Epithelial cell of esophagus (primary cell): Measurements from ENCODE around the gene RPUSD3.
"Not testable (repeated sequence)": the region's sequence is repeated elsewhere in the genome, so short reads cannot be mapped to it uniquely, and the experiment has no call there.

Experiments
- DNase-seq: peaks from one replicate; pipeline ENCODE4 v3.0.0; 2010; ENCODE audit warnings: low read depth
- H3K4me3 ChIP-seq: 2 replicates; pipeline ENCODE4 v1.5.1; 2011; ENCODE audit warnings: mild to moderate bottlenecking, low read length, control low read depth
- TF ChIP-seq, protein P1 (sequence below): IDR thresholded peaks from 2 replicates; pipeline ENCODE4 v1.5.1; 2011; ENCODE audit warnings: low read depth, mild to moderate bottlenecking, low read length, control low read depth, inconsistent platforms; ENCODE audit not compliant: insufficient read depth; ENCODE audit errors: missing control alignments

Gene RPUSD3

DNA sequence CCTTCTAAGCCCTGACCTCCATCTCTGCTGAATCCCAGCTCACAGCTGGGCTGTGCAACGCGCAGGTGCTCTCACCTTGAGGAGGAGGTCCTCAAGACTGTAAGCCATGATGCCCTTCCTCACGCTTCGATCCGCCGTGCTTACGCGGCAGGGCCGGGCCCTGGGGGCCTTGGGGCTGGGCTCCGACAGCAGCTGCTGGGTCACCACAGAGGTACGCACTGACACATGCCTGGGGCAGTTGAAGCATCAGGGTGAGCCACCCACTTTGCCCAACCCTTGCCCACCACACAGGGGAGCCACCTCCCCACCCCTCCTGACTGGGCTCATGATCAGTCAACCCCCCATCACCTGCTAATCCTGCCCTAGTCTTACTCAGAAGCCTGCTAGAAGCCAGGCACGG lies 33.2 kb upstream of the RPUSD3 start:
- H3K4me3 ChIP-seq, result no peak overlapping the region
- TF ChIP-seq, protein P1, sequence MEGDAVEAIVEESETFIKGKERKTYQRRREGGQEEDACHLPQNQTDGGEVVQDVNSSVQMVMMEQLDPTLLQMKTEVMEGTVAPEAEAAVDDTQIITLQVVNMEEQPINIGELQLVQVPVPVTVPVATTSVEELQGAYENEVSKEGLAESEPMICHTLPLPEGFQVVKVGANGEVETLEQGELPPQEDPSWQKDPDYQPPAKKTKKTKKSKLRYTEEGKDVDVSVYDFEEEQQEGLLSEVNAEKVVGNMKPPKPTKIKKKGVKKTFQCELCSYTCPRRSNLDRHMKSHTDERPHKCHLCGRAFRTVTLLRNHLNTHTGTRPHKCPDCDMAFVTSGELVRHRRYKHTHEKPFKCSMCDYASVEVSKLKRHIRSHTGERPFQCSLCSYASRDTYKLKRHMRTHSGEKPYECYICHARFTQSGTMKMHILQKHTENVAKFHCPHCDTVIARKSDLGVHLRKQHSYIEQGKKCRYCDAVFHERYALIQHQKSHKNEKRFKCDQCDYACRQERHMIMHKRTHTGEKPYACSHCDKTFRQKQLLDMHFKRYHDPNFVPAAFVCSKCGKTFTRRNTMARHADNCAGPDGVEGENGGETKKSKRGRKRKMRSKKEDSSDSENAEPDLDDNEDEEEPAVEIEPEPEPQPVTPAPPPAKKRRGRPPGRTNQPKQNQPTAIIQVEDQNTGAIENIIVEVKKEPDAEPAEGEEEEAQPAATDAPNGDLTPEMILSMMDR, result no peak
- DNase-seq, result no peak

DNA sequence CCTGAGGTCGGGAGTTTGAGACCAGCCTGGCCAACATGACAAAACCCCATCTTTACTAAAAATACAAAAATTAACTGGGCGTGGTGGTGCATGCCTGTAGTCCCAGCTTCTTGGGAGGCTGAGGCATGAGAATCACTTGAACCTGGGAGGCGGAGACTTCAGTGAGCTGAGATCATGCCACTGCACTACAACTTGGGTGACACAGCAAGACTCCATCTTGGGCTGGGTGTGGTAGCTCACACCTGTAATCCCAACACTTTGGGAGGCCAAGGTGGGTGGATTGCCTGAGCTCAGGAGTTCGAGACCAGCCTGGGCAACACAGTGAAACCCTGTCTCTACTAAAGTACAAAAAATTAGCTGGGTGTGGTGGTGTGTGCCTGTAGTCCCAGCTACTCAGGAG lies 32.4 kb upstream of the RPUSD3 start:
- DNase-seq, H3K4me3 ChIP-seq: not testable (repeated sequence)

DNA sequence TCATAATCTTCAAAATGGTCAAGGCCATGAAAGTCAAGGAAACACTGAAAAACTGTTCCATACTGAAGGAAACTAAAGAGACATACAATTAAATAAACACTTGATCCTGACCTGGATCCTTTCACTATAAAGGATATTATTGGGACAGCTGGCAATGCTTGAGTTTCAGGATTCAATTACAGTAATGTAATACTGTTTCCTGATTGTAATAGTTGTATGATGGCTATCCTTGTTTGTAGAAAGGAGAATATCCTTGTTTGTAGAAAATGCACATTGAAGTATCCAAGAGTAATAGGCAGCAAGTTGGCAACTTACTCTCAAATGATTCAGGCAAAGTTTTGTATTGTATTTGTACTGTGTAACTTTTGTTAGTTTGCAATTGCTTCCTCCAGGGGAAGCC lies 31.6 kb upstream of the RPUSD3 start:
- no peak overlapping the region for H3K4me3 ChIP-seq
- no peak for DNase-seq

DNA sequence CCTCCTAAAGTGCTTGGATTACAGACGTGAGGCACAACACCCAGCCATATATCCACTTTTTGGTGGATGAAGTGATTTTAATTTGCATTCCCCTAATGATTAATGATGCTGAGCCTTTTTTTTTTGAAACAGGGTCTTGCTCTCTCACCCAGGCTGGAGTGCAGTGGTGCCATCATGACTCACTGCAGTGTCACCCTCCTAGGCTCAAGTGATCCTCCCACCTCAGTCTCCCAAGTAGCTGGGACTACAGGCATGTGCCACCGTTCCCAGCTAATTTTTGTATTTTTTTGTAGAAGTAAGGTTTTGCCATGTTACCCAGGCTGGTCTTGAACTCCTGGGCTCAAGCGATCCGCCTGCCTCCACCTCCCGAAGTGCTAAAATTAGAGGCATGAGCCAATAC lies 28.3 kb upstream of the RPUSD3 start:
- not testable (repeated sequence) for DNase-seq, H3K4me3 ChIP-seq

More for the DNA sequence above, 31.6 kb upstream of the RPUSD3 start:
- TF ChIP-seq, protein P1, result no peak

DNA sequence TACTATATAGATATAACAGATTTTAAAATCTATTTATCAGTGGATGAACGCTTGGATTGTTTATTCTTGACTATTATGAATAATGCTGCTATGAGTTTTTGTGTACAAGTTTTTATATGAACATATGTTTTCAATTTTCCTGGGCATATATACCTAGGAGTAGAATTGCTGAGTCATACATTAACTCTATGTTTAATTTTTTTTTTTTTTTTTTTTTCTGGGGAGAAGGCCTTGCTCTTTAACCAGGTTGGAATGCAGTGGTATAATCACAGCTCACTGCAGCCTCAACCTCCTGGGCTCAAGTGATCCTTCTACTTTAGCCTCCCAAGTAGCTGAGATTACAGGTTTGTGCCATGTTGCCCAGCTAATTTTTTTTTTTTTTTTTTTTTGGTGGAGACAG lies 27.2 kb upstream of the RPUSD3 start:
- DNase-seq, result peak; percentile 56
- no peak overlapping the region for H3K4me3 ChIP-seq
- TF ChIP-seq, protein P1, result no peak

DNA sequence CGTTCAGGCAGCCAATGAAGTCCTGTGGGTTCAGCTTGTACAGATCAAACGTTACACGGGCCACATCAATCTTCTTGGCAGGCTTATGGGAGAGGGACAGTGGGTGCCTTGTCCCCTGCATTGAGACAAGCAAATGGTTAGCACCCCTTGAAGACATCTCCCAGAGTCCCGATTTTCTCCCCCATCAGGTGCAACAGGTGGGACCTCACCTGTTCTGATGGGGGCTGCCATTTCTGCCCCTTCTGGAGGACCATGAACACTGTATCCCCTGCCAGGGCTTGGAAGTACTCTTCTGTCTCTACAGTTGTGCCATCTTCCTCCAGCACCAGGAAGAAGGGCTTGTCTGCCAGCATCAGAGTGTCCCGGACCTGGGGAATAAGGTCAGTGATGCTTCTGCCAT lies 26.1 kb upstream of the RPUSD3 start:
- TF ChIP-seq, protein P1, result no peak
- no peak overlapping the region for H3K4me3 ChIP-seq
- DNase-seq, result no peak

DNA sequence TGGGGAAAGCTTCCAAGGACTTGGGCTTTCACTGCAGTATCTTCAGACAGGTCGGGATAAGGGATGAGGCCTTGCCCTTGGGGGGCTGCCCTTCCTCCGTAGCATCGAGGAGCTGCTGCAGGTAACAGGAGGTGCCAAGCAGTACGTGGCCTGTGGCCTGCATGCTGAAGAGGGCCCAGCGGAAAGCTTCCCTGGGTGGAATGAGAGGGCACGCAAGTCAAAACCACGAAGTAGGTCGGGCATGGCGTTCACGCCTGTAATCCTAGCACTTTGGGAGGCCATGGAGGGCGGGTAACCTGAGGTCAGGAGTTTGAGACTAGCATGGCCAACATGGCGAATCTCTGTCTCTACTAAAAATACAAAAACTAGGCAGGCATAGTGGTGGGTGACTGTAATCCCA lies 23.3 kb upstream of the RPUSD3 start:
- DNase-seq, result no peak
- TF ChIP-seq, protein P1, result no peak
- no peak overlapping the region for H3K4me3 ChIP-seq

DNA sequence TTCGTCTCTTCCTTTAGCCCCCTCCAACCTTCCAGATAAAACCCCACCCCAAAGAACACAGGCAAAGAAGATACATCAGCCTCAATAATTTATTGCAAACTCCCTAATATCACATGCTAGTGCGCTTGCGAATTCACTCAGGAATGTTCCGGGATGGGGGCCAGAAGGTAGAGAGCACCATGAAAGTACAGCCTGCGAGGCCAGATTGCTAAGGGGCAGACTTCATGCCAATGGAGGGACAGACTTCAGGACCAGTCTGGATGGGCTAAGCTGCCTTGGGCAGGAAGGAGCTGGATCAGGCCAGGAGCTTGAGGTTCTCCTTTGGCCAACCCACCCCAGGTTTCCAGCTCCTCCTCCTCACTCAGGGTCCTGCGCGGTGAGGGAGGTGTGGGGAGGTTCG lies 22.8 kb upstream of the RPUSD3 start:
- no peak overlapping the region for H3K4me3 ChIP-seq
- DNase-seq, result peak; percentile 48
- TF ChIP-seq, protein P1, result no peak

DNA sequence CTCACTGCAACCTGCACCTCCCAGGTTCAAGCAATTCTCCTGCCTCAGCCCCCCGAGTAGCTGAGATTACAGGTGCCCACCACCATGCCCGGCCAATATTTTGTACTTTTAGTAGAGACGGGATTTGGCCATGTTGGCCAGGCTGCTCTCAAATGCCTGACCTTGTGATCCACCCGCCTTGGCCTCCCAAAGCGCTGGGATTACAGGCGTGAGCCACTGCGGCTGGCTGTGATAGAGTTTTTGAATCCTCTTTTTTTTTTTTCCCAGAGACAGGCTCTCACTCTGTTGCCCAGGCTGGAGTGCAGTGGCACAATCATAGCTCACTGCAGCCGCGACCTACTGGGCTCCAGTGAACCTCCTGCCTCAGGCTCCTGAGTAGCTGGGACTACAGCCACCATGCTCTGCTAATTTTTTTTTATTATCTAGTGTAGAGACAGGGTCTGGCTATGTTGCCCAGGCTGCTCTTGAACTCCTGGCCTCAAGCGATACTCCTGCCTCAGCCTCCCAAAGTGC lies 21.4 kb upstream of the RPUSD3 start:
- not testable (repeated sequence) for H3K4me3 ChIP-seq

More for the DNA sequence above, 21.4 kb upstream of the RPUSD3 start:
- not testable (repeated sequence) for DNase-seq
